NCI-H2107 (cell line): ENCODE results near the gene NFIA.

Experiments
- DNase-seq: peaks from one replicate; lab custom pipeline; 2025; lab: John Stamatoyannopoulos, UW

The NFIA gene

DNA sequence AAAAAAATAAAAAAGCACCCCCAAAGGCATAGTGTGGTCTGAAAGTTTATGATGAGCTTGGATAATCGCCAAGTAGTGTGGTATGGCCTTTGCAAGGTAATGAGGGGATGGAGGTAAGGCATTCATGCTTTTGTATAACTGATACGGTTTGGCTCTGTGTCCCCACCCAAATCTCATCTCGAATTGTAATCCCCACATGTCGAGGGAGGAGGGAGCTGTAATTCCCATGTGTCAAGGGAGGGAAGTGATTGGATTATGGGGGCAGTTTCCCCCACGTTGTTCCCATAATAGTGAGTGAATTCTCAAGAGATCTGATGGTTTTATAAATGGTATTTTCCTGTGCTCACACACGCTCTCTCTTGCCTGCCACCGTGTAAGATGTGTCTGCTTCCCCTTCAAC is 215.5 kb downstream of the NFIA start:
- DNase-seq: no peak

DNA sequence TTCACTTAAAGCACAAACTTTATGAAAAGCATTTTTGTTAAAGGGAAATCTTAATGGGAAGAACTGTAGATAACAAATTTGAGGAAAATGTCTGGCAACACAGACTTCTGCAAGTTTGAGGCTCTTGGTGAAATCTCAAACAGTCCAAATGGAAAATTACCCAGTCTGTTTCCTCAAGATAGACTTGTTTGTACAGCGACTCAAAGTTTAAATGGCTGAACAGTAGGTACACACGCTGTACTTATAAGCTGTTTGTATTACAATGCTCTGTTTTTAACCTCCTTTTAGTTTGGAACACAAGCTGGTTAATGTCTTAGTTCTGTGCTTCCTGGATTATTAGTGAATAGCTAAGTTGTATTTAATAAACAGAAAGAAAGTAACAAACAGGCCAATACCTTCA is 217.1 kb downstream of the NFIA start:
- no peak for DNase-seq

DNA sequence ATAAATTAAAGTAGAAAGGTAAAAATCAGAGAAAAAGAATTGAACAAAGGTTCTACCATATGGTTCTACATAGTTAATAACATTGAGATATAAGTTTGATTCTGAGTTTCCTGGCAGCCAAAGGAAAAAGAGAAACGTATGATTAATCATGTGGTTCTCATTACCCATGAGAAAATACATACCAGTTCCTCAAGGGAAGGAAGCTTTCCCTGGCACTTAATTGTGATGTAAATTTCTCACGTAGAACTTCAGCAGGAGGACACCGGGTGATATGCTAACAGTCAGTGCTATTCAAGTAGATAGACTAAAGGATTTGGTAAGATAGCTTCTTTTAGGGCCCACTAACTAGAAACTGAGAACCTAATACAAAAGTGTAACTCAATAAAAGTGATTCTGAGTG is 218.5 kb downstream of the NFIA start:
- DNase-seq: no peak

DNA sequence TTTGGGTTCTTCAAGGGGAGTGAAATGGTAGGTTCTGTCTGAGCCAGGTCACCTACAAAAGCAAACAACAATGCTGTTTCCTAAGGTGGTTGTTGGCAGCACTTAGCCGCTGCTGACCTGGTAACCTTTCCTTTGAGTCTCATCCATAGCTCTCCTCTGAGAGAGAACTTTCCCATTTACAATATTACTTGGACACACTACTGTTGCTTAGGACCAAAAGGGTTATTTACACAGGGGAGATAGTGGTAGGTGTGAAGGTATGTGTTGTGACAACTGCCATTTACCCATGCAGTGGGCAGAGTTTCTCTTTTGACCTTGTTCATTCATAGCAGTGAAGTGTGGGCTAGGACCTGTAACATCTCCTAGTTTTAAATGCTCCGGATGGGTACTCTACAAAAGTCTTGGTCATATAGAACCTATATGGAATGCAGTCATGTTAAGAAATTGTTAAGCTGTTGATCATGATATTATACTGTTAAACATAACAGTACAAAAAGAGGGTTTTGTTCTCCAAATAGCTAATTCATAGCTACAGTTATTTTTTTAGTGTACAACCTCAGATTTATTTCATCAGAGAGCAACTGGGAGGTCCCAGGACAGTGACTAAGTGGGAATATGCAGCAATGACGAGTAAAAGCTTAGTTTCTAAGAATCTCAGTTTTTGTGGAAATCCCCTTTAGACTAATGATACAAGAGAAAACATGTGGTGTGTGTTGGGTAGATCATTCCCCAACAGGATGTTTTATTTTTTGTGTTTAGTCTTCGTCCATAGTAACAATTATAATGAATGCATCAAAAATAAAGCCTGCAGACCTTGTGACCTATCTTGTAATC is 219.7 kb downstream of the NFIA start:
- DNase-seq: no peak

DNA sequence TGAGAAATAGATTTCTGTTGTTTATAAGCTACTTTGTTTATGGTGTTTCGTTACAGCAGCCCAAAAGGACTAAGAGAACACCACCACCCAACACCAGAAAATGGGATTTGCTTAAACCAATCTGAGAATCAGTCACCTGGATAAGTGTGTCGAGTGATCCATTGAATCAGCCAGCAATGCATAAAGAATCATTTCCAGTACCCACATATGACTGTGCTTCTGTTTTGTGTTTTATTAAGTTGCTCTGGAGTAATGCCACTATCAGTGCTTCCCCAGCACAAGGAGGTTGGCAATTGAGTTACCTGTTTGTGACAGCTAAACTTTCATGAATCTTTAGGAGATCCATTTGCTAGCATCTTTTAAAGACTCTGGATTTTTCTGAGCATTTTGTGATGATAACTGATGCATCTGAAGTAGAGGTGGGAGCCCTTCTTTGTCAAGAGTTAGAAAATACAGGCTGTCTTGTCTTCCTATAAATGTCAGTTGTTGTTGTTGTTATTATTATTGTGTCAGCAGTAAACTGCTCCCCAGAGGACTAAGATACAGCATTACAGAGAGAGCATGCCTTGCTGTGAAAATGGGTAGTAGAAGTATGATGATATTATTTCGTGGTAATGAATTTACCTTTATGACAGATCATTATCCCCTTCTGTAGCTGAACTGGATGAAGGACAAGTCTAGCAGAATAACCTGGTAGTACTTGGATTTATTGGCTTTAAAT is 225.2 kb downstream of the NFIA start:
- DNase-seq: no peak

DNA sequence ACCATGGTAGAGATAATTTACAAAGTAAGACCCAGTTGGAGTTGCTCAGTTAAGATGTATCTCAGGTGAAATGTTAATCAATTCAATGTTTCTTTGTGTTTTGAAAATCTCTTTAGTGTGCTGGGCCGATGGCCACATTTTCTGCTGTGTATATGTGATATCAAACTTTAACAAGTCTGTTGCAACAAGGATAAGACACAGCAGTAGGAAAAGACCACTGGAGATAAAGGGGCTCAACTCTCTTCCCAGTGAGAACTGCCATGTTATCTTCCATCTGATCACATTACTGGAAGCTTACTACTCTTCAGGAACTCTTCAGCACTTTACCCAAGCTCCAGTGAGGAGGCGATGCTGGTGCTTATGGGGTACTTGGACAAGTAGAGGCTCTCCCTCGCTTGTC is 227.7 kb downstream of the NFIA start:
- DNase-seq: no peak

DNA sequence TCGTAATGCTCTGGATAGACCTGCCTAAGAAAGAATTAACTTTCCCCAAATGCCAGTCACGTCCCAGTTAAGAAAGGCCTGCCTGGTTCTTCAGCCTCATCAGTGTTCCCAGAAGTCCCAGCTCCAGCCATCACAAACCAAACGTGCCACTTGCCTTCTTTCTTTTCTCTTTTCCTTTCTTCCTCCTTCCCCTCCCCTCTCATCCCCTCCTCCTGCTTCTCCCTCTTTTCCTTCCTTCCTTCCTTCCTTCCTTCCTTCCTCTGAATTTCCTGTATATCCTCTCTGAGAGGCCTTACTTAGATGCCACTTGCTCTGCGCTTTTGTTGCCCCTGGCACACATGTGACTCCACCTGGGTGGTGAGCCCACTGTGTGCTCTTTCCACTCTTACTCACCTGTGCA is 228.2 kb downstream of the NFIA start:
- DNase-seq: no peak

DNA sequence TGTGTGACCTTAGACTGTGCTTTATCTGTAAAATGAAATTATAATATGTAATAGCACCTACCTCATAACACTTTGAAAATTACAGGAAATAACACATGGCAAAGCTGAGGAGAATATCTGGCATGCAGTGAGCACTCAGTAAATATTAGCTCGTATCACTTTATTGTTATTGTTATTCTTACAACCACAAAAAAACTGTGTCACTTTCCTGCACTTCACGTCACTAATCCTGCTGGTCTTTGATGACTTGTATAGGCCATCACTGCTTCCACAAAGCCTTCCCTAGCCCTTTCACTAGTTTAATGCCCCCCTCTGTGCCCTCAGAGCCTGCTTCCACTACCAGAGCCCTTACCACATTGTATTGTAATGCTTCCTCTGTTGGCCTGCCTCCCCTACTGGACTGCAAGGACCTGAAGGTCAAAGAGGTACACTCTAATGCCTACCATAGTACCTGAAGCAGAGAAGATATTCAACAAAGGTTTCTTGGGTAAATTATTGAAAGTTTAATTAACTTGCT is 231.6 kb downstream of the NFIA start:
- DNase-seq: no peak

DNA sequence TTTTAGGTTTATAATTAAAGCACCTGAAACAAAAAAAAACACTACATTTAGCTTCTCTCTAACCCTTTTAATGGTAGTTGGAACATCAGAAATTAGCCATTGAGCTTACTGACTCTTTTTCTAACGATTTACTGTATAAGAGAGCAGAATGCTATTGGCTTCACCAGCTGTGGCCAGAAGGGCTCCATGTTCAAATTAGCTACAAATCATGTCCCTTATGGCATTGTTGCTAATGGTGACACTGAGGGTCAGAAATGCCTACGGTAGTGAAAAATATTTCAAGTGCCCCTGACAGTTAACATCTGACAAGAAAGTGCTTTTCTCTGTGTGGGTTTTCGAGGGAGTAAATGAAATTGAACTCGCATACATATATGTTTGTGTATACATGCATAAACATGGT is 232.7 kb downstream of the NFIA start:
- no peak for DNase-seq

DNA sequence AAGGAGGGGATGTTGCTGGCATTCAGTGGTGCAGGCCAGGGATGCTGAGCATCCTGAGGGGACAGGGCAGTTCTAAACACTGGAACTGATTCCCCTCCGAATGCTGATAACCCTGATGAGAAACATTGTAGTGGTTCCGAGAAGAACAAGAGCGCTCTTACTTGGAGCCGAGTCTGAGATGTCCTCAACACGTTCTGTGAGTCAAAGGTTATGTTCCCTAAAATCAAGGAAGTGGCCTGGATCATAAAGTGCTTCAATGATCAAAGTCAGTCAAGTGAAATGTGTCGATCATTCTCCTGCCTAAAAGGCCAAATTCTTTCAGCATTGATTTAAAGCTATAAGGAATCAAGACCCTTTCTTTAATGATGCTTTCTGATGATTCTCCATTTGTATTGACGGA is 234.1 kb downstream of the NFIA start:
- no peak for DNase-seq

DNA sequence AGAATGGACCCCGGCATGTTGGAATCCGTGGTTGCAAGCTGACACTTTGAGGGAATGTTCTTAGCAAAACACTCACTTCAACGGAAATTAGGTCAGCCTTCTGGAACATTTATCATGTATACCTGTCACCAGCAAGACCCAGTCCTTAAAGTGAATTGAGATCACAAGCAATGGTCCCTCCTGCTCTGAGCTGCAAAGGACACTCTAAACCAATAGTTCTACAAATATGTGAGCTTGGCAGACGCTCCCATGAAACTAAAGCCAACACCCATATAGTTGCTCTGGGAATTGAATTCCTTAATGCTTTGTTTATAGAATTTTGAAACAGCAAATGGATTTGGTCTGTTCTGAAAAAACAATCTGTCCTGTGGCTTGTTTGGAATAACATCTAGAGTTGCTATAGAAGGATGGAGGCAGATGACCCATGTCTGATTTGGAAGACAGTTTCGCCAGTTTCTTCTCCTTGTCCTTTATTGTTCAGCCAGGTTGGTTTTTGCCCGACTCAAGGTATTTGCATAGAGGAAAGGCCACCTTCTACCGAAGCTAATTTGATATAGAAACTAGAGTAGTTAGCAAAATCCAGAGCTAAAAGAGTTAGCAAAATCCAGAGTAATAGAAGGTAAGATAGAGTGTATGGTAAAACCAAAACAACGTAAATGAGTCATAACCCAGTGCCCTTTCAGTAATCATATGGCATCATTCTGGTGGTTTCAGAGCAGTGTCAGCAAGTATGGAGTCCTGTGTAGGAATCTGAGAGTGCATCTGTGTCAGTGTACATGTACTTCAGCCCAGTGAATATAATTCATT is 236.2 kb downstream of the NFIA start:
- DNase-seq: no peak

DNA sequence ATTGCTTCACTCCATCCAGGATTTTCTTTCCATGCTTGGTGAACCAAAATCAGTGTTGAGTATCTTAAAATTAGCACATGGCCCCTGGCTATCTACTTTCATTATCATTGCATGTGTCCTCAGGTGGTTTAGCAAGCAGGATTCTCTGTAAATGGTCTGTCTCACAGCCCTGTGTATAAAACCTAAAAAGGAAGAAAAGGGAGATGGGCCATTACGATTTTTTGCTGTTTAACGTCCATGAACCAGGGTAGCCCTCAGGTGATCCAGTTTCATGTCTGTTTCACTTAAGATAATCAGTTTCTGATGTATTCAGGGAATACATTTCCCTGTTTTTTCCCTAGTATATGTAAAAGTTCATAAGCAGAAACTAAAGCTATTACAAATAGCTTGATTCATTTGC is 238.2 kb downstream of the NFIA start:
- DNase-seq: no peak

DNA sequence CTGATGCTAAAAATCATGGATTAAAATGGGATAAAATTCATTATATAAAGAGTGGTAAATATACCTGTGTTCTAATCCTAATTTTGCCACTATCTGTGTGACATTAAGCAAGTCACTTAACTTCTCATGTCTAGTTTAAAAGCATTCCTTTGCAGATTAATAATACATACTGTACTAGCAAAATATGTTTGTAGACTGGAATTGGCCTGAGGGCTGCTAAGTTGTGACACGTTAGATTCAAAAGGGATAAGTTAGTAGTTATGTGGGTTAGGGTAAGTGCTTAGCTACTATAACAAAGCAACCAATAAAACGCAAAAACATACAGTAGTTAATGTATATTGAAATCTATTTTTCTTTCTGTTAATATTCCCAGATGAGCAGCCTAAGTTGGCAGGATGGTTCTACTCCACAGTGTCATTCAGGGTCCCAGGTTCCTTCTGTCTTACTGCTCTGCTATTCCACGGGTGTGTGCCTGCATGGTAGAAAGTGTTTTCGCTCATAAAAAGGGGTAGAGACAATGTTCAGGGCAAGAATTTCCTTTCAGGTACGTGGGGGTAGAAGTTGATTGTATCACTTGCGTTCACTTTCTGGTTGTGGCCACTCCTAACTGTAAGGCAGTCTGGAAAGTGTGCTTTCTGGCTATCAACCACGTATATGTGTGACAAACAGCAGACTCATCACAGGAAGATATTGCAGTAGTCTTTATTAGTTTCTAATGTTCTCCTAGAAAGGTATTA is 239.8 kb downstream of the NFIA start:
- no peak for DNase-seq

DNA sequence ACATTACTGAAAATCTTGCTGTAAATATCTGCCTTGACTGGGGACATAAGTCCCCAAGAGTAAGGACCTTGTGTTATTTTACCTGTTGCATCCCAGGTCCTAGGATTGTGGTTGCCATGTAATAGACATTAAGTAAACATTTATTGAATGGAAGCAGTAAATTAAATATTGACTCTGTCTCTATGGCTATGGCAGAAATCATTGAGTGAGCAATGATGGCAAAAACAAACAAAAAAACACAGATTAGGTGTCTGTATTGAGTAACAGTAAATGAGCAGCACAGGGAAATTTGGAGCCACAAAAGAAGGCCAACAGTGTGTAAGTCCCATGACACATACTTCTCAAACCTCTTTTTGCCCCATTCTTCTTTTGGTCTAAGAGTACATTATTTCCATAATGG is 240.4 kb downstream of the NFIA start:
- no peak for DNase-seq

DNA sequence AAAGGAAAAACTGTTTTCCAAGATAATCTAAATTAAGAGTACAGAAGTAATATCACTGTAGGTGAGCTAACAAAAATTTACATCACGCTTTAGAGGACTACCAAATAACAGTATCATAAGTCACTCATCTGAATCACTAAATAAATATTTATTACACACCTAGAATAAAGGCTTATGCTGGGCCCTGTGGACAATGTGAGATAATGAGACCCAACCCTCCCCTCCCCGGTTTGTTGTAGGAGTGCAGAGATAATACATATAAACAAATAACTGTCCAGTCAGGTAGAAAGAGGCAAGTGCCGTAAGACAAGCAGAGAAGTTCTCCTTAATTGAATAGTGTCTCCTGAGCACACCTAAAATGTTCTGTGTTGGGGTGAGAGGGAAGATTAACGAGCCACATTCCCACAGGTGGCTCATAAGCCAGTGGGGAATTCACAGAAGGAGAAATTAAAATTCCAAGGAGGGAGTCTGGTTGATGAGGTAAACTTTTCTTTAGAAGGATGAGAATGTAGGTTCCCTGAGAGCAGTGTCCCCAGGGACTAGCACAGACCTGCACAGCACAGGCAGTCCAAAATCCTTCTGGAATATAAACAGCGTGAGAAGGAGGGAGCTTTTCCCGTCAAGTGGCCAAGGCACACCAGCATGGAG is 241.4 kb downstream of the NFIA start:
- DNase-seq: no peak

DNA sequence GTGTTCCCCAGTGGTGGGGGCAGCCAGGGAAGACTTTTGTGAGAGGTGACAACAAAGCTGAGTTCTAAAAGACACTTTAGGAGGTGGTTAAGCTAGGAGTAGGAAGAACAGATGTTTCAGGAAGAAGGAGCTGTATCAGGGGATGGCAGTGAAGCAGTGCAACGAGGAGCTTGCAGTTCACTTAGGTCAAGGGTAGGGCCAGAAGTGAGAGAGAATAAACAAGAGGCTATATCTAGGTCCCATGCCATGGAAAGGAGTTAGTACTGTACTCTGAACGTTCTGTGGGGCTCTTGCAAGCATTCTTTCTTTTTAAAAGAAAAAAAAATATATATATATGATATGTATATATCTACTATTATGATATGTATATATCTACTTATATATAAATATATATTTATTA is 244.4 kb downstream of the NFIA start:
- no peak for DNase-seq

DNA sequence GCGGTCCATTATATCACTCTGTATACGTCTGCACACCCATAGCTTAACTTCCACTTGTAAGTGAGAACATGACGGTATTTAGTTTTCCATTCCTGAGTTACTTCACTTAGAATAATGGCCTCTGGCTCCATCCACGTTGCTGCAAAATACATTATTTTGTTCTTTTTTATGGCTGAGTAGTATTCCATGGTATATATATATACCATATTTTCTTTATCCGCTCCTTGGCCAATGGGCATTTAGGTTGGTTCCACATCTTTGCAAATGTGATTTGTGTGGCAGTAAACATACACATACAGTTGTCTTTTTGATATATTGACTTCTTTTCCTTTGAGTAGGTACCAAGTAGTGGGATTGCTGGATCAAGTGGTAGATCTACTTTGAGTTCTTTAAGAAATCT is 245.1 kb downstream of the NFIA start:
- no peak for DNase-seq

DNA sequence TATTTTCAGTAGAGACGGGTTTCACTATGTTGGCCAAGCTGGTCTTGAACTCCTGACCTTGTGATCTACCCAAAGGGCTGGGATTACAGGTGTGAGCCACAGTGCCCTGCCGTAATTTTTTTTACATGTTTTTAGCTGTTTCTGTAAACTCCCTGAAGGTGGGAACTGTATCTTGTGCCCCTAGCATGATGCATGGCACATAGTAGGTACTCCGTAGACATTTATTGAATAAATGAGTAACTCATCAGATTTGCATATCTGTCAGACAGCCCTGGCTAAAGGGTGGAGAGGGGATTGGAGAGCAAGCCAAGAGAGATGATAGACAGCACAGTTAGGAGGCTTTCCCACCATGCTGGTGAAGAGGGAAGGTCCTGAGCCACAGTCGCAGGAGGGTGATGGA is 247.2 kb downstream of the NFIA start:
- no peak for DNase-seq

DNA sequence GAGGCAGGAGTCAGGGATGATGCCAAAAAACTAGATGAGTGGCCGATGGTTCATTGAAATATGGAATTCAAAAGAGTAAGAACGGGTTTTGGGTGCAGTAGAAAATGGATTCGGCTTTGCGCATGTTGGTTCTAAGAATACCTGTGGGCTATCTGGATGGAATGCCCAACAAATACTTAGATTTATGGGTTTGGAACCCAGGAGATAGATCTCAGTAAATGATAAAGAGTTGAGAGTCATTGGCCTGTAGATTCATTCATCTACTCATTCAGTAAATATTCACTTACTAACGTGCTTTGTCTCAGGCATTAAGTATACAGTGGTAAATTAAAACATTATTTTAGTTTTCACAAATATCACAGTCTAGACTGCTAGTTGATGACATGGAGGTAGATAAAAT is 247.7 kb downstream of the NFIA start:
- no peak for DNase-seq

DNA sequence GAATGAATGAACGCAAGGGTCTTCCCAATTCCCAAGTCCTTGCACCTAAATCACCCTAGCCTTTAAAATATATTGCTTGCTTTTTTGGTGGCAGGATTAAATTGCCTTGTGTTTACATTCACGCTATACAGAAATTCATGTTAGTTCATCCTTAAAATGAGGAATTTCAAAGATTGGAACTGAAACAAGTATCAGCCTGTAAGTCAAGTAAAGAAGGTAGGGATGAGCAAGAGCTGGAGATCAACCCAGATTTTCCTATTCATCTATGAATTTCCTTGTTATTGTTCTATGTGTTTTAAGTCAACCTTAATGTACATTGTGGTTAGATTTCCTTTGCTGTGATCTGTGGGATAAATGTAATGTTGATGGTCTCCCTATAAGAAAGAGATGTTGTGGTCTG is 248.2 kb downstream of the NFIA start:
- no peak for DNase-seq

DNA sequence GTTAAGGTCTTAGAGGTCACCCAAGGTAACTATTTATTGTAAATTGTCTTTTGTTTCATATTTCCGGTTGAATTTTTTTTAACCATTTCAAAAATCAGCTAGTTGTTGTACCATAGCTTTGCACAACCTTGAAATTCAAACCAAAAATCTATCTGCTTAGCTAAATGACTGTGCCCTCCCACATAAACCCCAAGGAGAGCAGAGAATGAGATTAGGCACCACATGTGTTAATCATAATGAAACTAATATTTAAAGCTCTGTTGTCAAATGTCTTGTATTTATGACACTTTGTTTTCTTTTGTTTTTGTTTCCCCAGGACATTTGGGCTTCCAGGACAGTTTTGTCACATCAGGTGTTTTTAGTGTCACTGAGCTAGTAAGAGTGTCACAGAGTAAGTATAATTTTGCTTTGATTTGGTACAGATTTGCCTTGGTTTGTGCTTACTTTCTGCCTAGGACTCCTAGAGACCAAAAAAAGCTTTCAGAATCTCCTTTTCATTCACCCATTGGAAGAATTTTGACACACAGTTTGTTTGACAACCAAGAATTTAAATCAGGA is 249.9 kb downstream of the NFIA start:
- DNase-seq: no peak
